Esophagus muscularis mucosa (tissue), 4 donors: Measurements from ENCODE around the gene CC2D2B. TPM values are rescaled to one million over a fixed set of nuclear protein-coding genes. Genes with fewer than 3 reads are reported as not detected.
A peak's percentile ranks its signal among the peaks of the same experiment; 100 is the strongest.

ENCODE experiments used
- DNase-seq: peaks from one replicate; pipeline ENCODE4 v3.0.0-alpha.2; 2017; ENCODE audit errors: extremely low spot score
- H3K27ac ChIP-seq, 4 donors: fragments of 200-600 bp; sonication (generic); replicated peaks in 1 of 4; 1 replicate in 3 of 4; 2 replicates in 1 of 4; pipeline ENCODE4 v1.5.1; 2016 to 2019; ENCODE audit warnings: mild to moderate bottlenecking in 1 of 4
- H3K27me3 ChIP-seq, 4 donors: fragments of 200-600 bp; sonication (generic); one replicate each; pipeline versions ENCODE4 v1.5.1 to v1.6.0; 2016 to 2019
- H3K36me3 ChIP-seq, 4 donors: fragments of 200-600 bp; sonication (generic); one replicate each; pipeline ENCODE4 v1.5.1; 2016 to 2019
- H3K4me1 ChIP-seq, 4 donors: fragments of 200-600 bp; sonication (generic); one replicate each; pipeline ENCODE4 v1.5.1; 2016 to 2019
- H3K4me3 ChIP-seq, 4 donors: fragments of 200-600 bp; sonication (generic); 1 replicate in 2 of 4; 2 replicates in 2 of 4; pipeline ENCODE4 v1.5.1; 2016 to 2019; ENCODE audit warnings: mild to moderate bottlenecking in 4 of 4, moderate library complexity in 1 of 4
- H3K9me3 ChIP-seq, 4 donors: fragments of 200-600 bp; sonication (generic); 1 replicate in 3 of 4; 2 replicates in 1 of 4; pipeline ENCODE4 v1.5.1; 2016 to 2019
- CTCF ChIP-seq, 3 experiments: fragments of 200-600 bp in 2 of 3; fragments of 450-650 bp in 1 of 3; sonication (generic) in 2 of 3; IDR thresholded peaks; one replicate each; pipeline ENCODE4 v1.5.1; 2017 to 2019; ENCODE audit warnings: antibody characterized with exemption in 3 of 3, mild to moderate bottlenecking in 2 of 3, moderate library complexity in 1 of 3
- EP300 ChIP-seq: sonication (generic); formaldehyde crosslinking; IDR thresholded peaks from one replicate; pipeline ENCODE4 v1.6.1; 2017; ENCODE audit warnings: antibody characterized with exemption
- POLR2A ChIP-seq: fragments of 450-650 bp; IDR thresholded peaks from one replicate; pipeline ENCODE4 v1.6.1; 2017; ENCODE audit warnings: antibody characterized with exemption, moderate library complexity, mild to moderate bottlenecking, low read depth
- POLR2AphosphoS5 ChIP-seq, 2 donors: sonication (generic); formaldehyde crosslinking; IDR thresholded peaks; one replicate each; pipeline ENCODE4 v1.6.1; 2017; ENCODE audit warnings: antibody characterized with exemption in 2 of 2
- WGBS: methylation state at CpG from one replicate; pipeline ENCODE4 v1.1.5; 2018; 5-methylcytosine and 5-hydroxymethylcytosine counted together
- intact Hi-C: fragments of 100-400 bp; cut with DNase I; formaldehyde crosslinking; loops from one replicate; pipeline ENCODE4 v1.15.1; 2023
- total RNA-seq, 4 donors: library from RNA; depleted of rRNA; stranded (reverse); fragments of >200 nt; gene quantifications; one replicate each; pipeline versions ENCODE4 v1.1.0 to v1.2.1, GENCODE V29; 2016

The CC2D2B gene
- 1 to 10 TPM; 1.2 to 2.9 (median 1.8) TPM for total RNA-seq

- Histone ChIP-seq H3K9me3 (no peaks in the 10 kb centered on the region), H3K27me3 (no peaks in the 10 kb centered on the region), H3K4me1 (peaks cover 0 to 11% (median 8%) of the 10 kb centered on the region in 4 donors), H3K27ac (peak within 1 kb of the TSS; percentile 87 to 92 (median 92)), H3K4me3 (peak within 1 kb of the TSS; percentile 73 to 77 (median 76)), H3K36me3 (peaks cover 0 to 18% (median 6%) of the 10 kb centered on the region in 4 donors)
- 0% methylated on average over 16 of the region's 69 CpGs for WGBS
- TF ChIP-seq EP300 (no peak), POLR2A (no peak), POLR2AphosphoS5 (IDR thresholded peaks at IDR 0.05) (peak; percentile 61 to 71), CTCF (IDR thresholded peaks at IDR 0.05) (peak in 2 of 3 experiments; percentile 4 to 9)
- peak; percentile 96 for DNase-seq
- intact Hi-C loops = no loop called here
Observed at GRCh38 chr10:95907456-95908253, at the start of gene CC2D2B. Gene CC2D2B (plus strand): TSS chr10:95907975. CDS start chr10:95911324, 3,349 bp downstream.

GRCh38 chr10:95860166-95860940 is 47.4 kb upstream of the CC2D2B start:
- WGBS = 75% methylated on average over 3 of the region's 3 CpGs
- no peak overlapping the region for H3K4me3 ChIP-seq
- no peak overlapping the region for H3K27ac ChIP-seq
- no peaks in the 10 kb centered on the region for H3K9me3 ChIP-seq
- intact Hi-C loops = no loop called here
- peaks cover 0 to 18% (median 4%) of the 10 kb centered on the region in 4 donors for H3K4me1 ChIP-seq
- peaks cover 0 to 21% (median 18%) of the 10 kb centered on the region in 4 donors for H3K36me3 ChIP-seq
- no peaks in the 10 kb centered on the region for H3K27me3 ChIP-seq
- peak; percentile 57 for DNase-seq
- TF ChIP-seq EP300 (no peak), POLR2AphosphoS5 (IDR thresholded peaks at IDR 0.05) (no peak), POLR2A (no peak), CTCF (IDR thresholded peaks at IDR 0.05) (no peak)

GRCh38 chr10:95861386-95861785 is 46.4 kb upstream of the CC2D2B start:
- no peak overlapping the region for H3K4me3 ChIP-seq
- TF ChIP-seq POLR2A = no peak
- no peak for TF ChIP-seq CTCF (IDR thresholded peaks at IDR 0.05)
- no peak for TF ChIP-seq EP300
- no peak for TF ChIP-seq POLR2AphosphoS5 (IDR thresholded peaks at IDR 0.05)
- no peaks in the 10 kb centered on the region for H3K27me3 ChIP-seq
- DNase-seq = no peak
- H3K36me3 ChIP-seq = peaks cover 0 to 27% (median 23%) of the 10 kb centered on the region in 4 donors
- H3K4me1 ChIP-seq = peaks cover 0 to 18% (median 4%) of the 10 kb centered on the region in 4 donors
- no peaks in the 10 kb centered on the region for H3K9me3 ChIP-seq
- intact Hi-C loops = no loop called here
- 81% methylated on average over 2 of the region's 2 CpGs for whole genome bisulfite sequencing
- H3K27ac ChIP-seq = no peak overlapping the region

GRCh38 chr10:95864906-95865813 is 42.6 kb upstream of the CC2D2B start:
- Histone ChIP-seq H3K36me3 (peaks cover 0 to 50% (median 38%) of the 10 kb centered on the region in 4 donors), H3K9me3 (no peaks in the 10 kb centered on the region), H3K27ac (peak overlapping the region; percentile 8 to 62 (median 20)), H3K4me1 (peaks cover 0 to 18% (median 4%) of the 10 kb centered on the region in 4 donors), H3K4me3 (no peak overlapping the region), H3K27me3 (no peaks in the 10 kb centered on the region)
- 39% methylated on average over 7 of the region's 7 CpGs for WGBS
- intact Hi-C loops = loop anchor here (1.0 kb wide), 1 partner anchor 171 kb away; no protein-coding TSS in a partner anchor
- peak; percentile 91 for DNase-seq
- TF ChIP-seq POLR2AphosphoS5 (IDR thresholded peaks at IDR 0.05) (peak; percentile 18 to 32), POLR2A (no peak), CTCF (IDR thresholded peaks at IDR 0.05) (peak; percentile 57 to 71 (median 68))
